GM12892 (cell line): ENCODE results near the gene SLC24A5.

Source experiments
- POLR2AphosphoS5 ChIP-seq: IDR thresholded peaks from 2 replicates; pipeline ENCODE4 v1.6.1; 2011; ENCODE audit warnings: low read depth, low read length, control low read depth
- TAF1 ChIP-seq: IDR thresholded peaks from 2 replicates; pipeline ENCODE4 v1.6.1; 2011; ENCODE audit warnings: low read depth, mild to moderate bottlenecking, control low read depth, low read length, borderline replicate concordance

- TF ChIP-seq TAF1 (no peak), POLR2AphosphoS5 (no peak)
Observed at GRCh38 chr15:48120745-48121144, at the start of gene SLC24A5.
